PC-9 (cell line): ENCODE measurements around the gene GMPS. TPM values are rescaled to one million over a fixed set of nuclear protein-coding genes. Genes with fewer than 3 reads are reported as not detected.

Experiments used
- BruUV-seq: library from RNA; stranded (reverse); fragments of 400-500 nt; replicated peaks from 2 replicates; lab custom pipeline; 2021; lab: Mats Ljungman, UMichigan
- CTCF ChIA-PET: fragments of 300-600 bp; sonication (Branson Sonifier 250); formaldehyde crosslinking; loops from one replicate; lab custom pipeline; 2022; ENCODE audit warnings: antibody characterized with exemption; lab: Charles Lee
- POLR2A ChIA-PET: fragments of 300-600 bp; sonication (Branson Sonifier 250); formaldehyde crosslinking; loops from one replicate; lab custom pipeline; 2022; ENCODE audit warnings: antibody characterized with exemption; ENCODE audit not compliant: unreplicated experiment; lab: Charles Lee
- DNase-seq, 2 experiments: peaks; one replicate each; pipeline versions ENCODE4 v3.0.0 to v3.0.0-alpha.2; 2015 to 2022; ENCODE audit warnings: mixed read lengths in 1 of 2
- H2AFZ ChIP-seq: fragments of 200-600 bp; sonication (generic); 2 replicates; pipeline ENCODE4 v1.8.1; 2017; ENCODE audit warnings: antibody characterized with exemption
- H3F3A ChIP-seq: fragments of 200-600 bp; sonication (generic); 2 replicates; pipeline ENCODE4 v1.8.1; 2017; ENCODE audit warnings: antibody characterized with exemption, mild to moderate bottlenecking, low read depth; ENCODE audit not compliant: insufficient read depth
- H3K27ac ChIP-seq: fragments of 200-600 bp; sonication (generic); 2 replicates; pipeline ENCODE4 v1.6.1; 2016; ENCODE audit warnings: mixed run types
- H3K27me3 ChIP-seq: fragments of 200-600 bp; sonication (generic); 2 replicates; pipeline ENCODE4 v1.6.1; 2016; ENCODE audit warnings: low read depth, mixed run types; ENCODE audit not compliant: insufficient read depth
- H3K36me3 ChIP-seq: fragments of 200-600 bp; sonication (generic); 2 replicates; pipeline ENCODE4 v1.6.1; 2016; ENCODE audit warnings: low read depth, mixed run types
- H3K4me1 ChIP-seq: fragments of 200-600 bp; sonication (generic); replicated peaks from 2 replicates; pipeline ENCODE4 v1.6.1; 2016; ENCODE audit warnings: mixed run types; ENCODE audit not compliant: insufficient read depth
- H3K4me2 ChIP-seq: fragments of 200-600 bp; sonication (generic); 2 replicates; pipeline ENCODE4 v1.6.1; 2017; ENCODE audit warnings: mixed run types
- H3K4me3 ChIP-seq: fragments of 200-600 bp; sonication (generic); 2 replicates; pipeline ENCODE4 v1.6.1; 2016; ENCODE audit warnings: mixed run types
- H3K79me2 ChIP-seq: fragments of 200-600 bp; sonication (generic); 2 replicates; pipeline ENCODE4 v1.6.1; 2017; ENCODE audit warnings: low read depth, mixed run types
- H3K9me2 ChIP-seq: fragments of 200-600 bp; sonication (generic); 2 replicates; pipeline ENCODE4 v1.8.1; 2017; ENCODE audit warnings: mild to moderate bottlenecking; ENCODE audit not compliant: insufficient read depth
- H3K9me3 ChIP-seq: fragments of 200-600 bp; sonication (generic); 2 replicates; pipeline ENCODE4 v1.8.1; 2016; ENCODE audit warnings: low read depth; ENCODE audit not compliant: insufficient read depth
- H4K20me1 ChIP-seq: fragments of 200-600 bp; sonication (generic); 2 replicates; pipeline ENCODE4 v1.8.1; 2017; ENCODE audit not compliant: insufficient read depth
- CTCF ChIP-seq: fragments of 200-600 bp; sonication (generic); conservative IDR thresholded peaks from 2 replicates; pipeline ENCODE4 v1.6.1; 2017; ENCODE audit warnings: mixed run types, antibody characterized with exemption, mild to moderate bottlenecking, moderate library complexity
- EZH2 ChIP-seq: fragments of 200-600 bp; sonication (generic); IDR thresholded peaks from 2 replicates; pipeline ENCODE4 v1.8.0; 2017; ENCODE audit warnings: antibody characterized with exemption, low read depth
- intact Hi-C: fragments of 100-400 bp; cut with micrococcal nuclease; formaldehyde crosslinking; loops from one replicate; pipeline ENCODE4 v1.10.0; 2022; ENCODE audit not compliant: unreplicated experiment
- total RNA-seq: library from RNA; stranded (reverse); gene quantifications from 2 replicates; pipeline ENCODE4 v1.2.3, GENCODE V29; 2021

Gene GMPS
- total RNA-seq, 1 experiment from 2014 or later: 139 TPM

- intact Hi-C loops: no loop called here
- Histone ChIP-seq H3K27ac (no peak overlapping the region; the same call in 1 of the 2 replicates), H3K36me3 (no peaks in the 10 kb centered on the region), H3K4me3 (no peak overlapping the region), H2AFZ (no peak overlapping the region), H3F3A (peaks cover 13% of the 10 kb centered on the region; the same call in 1 of the 2 replicates), H3K9me2 (0 out of 2 replicates have a peak, but pooled peaks cover 4% of the 10 kb centered on the region), H3K79me2 (peaks cover 99% of the 10 kb centered on the region), H3K9me3 (no peaks in the 10 kb centered on the region), H4K20me1 (peaks cover 52% of the 10 kb centered on the region), H3K4me2 (no peak overlapping the region), H3K27me3 (no peaks in the 10 kb centered on the region), H3K4me1 (no peaks in the 10 kb centered on the region)
- ChIA-PET POLR2A (interaction anchor here (0.7 kb wide), 1 partner anchor 16 kb away, joined by 10 read pairs; no protein-coding TSS in a partner anchor), CTCF (no interaction called here)
- TF ChIP-seq EZH2 (no peak), CTCF (no peak)
- DNase-seq: no peak
- BruUV-seq: no TSS peak
These were observed 16.5 kb downstream of the GMPS start for GRCh38 chr3:155886915-155887314.

- POLR2A ChIA-PET: no interaction called here
- Histone ChIP-seq H4K20me1 (peaks cover 42% of the 10 kb centered on the region), H2AFZ (no peak overlapping the region), H3K36me3 (peaks cover 7% of the 10 kb centered on the region; the same call in 1 of the 2 replicates), H3K9me3 (no peaks in the 10 kb centered on the region), H3K27ac (peak overlapping the region; percentile 10; the same call in 1 of the 2 replicates), H3F3A (peaks cover 9% of the 10 kb centered on the region; the same call in 1 of the 2 replicates), H3K9me2 (0 out of 2 replicates have a peak, but pooled peaks cover 4% of the 10 kb centered on the region), H3K4me1 (no peaks in the 10 kb centered on the region), H3K4me3 (no peak overlapping the region), H3K79me2 (peaks cover 92% of the 10 kb centered on the region), H3K4me2 (no peak overlapping the region), H3K27me3 (no peaks in the 10 kb centered on the region)
- CTCF ChIA-PET: no interaction called here
- intact Hi-C loops: no loop called here
- DNase-seq: no peak
- TF ChIP-seq EZH2 (no peak), CTCF (no peak)
- no TSS peak for BruUV-seq
These were observed 18.8 kb downstream of the GMPS start for GRCh38 chr3:155889212-155889611.

- H3K79me2 ChIP-seq: peaks cover 84% of the 10 kb centered on the region
- ChIA-PET CTCF (no interaction called here), POLR2A (no interaction called here)
- no TSS peak for BruUV-seq
- H4K20me1 ChIP-seq: peaks cover 42% of the 10 kb centered on the region
- 0 out of 2 replicates have a peak, but pooled peaks cover under 1% of the 10 kb centered on the region for H3K9me2 ChIP-seq
- no peak for DNase-seq
- H3K4me1 ChIP-seq: no peaks in the 10 kb centered on the region
- no peaks in the 10 kb centered on the region for H3K9me3 ChIP-seq
- H3K27me3 ChIP-seq: no peaks in the 10 kb centered on the region
- TF ChIP-seq EZH2: no peak
- no peak for TF ChIP-seq CTCF
- H3F3A ChIP-seq: peaks cover 9% of the 10 kb centered on the region; the same call in 1 of the 2 replicates
- peaks cover 7% of the 10 kb centered on the region; the same call in 1 of the 2 replicates for H3K36me3 ChIP-seq
- intact Hi-C loops: no loop called here
- H2AFZ ChIP-seq: no peak overlapping the region
- 0 out of 2 replicates have a peak overlapping the region, but pooled peaks have one; percentile 42 for H3K27ac ChIP-seq
- H3K4me3 ChIP-seq: no peak overlapping the region
- H3K4me2 ChIP-seq: no peak overlapping the region
These were observed 19.5 kb downstream of the GMPS start for GRCh38 chr3:155889952-155890351.
